Middle frontal gyrus (tissue), 1 donor: ENCODE results near the gene SLC38A4.
"Not testable (repeated sequence)": the region's sequence is repeated elsewhere in the genome, so short reads cannot be mapped to it uniquely, and the experiment has no call there.

Experiments
- DNase-seq: peaks from one replicate; pipeline ENCODE4 v3.0.0-alpha.2; 2015; ENCODE audit warnings: low spot score; ENCODE audit errors: extremely low spot score

Gene SLC38A4

DNA sequence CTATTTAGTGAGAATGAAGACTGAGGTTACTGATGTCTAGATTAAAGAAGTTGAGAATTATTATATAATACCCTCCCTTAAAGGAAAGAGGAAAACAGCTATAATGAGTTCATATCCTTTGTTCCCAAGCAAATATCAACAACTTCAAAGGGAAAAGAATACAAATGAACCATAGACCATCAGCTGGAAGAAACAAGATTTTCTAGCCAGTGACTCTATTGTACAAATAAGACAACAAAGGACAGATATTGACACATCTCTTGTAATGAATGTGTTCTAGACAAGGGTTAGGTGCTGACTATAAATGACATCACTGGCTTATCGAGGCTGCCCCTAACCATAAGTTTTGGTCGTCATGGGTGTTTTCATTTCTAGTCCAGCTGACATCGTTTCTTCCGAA, 48.2 kb downstream of the SLC38A4 start:
- no peak for DNase-seq

DNA sequence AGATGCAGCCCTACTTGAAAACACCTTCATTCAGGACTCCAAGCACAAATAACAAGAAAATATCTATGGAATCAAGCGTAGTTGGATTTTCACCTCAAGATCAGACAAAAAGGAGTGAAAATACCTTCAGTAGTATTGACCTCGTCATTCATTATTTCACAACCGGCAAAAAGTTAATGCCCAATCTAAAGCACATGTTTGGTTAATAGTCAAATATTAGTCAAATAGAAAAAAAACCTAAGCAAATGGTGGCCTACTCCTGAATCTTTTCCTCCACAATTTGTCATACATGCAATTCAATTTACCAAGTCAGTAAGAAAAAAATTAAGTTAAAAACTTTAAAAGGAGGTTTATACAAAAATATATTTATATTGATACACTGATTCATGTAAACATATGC, 50.0 kb downstream of the SLC38A4 start:
- no peak for DNase-seq

- DNase-seq: no peak
Measured at GRCh38 chr12:46774322-46774633, 51.5 kb downstream of the SLC38A4 start.

GRCh38 chr12:46773586-46774321, 52.0 kb downstream of the SLC38A4 start:
- no peak for DNase-seq

- no peak for DNase-seq
Measured at GRCh38 chr12:46771268-46771827, 54.4 kb downstream of the SLC38A4 start.

- DNase-seq: no peak
Measured at GRCh38 chr12:46770501-46771183, 55.2 kb downstream of the SLC38A4 start.

- DNase-seq: no peak
Measured at GRCh38 chr12:46764005-46764404, 61.8 kb downstream of the SLC38A4 start.

DNA sequence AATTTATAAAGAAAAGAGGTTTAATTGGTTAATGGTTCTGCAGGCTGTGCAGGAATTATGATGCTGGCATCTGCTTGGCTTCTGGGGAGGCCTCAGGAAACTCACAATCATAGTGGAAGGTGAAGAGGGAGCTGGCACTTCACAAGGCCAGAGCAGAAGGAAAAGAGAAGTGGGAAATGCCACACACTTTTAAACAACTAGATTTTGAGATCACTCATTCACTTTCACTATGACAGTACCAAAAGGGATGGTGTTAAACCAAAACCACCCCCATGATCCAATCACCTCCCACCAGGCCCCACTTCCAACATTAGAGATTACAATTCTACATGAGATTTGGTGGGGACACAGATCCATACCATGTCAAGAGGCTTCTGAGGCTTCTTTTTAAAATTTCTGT, 62.6 kb downstream of the SLC38A4 start:
- DNase-seq: no peak

DNA sequence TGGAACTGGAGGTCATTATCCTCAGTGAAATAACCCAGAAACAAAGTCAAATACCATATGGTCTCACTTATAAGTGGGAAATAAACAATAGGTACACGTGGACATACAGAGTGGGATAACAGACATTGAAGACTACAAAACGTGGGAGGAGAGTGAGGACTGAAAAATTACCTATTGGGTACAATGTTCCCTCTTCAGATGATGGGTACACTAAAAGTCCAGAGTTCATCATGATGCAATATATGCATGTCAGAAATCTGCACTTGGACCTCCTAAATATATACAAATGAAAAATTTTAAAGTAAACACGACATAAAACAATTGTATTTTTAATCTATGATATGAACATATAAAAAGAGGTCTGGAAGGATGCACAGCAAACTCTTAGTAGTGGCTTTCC, 71.2 kb downstream of the SLC38A4 start:
- no peak for DNase-seq

DNA sequence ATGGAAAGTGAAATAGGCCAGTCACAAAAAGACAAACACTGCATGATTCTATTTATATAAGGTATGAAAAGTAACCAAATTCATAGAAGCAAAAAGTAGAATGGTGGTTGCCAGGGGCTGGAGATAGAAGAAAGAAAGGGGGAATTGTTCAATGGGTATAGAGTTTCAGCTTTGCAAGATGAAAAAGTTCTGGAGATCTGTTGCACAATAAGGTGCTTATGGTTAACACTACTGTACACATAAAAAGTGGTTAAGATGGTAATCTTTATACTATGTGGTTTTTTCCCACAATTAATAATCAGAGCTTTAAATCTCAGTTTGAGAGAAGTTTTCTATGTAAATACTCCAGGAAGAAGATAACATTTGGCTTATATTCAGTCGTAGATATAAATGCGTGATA, 73.4 kb downstream of the SLC38A4 start:
- DNase-seq: no peak

DNA sequence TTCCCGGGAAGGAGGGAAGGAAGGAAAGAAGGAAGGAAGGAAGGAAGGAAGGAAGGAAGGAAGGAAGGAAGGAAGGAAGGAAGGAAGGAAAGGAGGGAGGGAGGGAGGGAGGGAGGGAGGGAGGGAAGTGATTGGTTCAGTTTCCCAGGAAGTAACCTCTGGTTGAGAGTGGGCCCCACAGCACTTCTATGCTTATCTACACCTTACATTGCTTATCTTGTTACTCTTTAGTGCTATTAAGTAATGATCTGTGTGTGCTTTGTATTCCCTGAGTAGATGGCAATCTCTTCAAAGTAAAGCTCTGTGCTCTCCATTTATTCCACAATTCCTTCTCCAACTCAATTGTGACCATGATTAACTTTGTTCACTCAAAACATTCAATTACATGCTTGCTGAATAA, 74.6 kb downstream of the SLC38A4 start:
- DNase-seq: no peak

DNA sequence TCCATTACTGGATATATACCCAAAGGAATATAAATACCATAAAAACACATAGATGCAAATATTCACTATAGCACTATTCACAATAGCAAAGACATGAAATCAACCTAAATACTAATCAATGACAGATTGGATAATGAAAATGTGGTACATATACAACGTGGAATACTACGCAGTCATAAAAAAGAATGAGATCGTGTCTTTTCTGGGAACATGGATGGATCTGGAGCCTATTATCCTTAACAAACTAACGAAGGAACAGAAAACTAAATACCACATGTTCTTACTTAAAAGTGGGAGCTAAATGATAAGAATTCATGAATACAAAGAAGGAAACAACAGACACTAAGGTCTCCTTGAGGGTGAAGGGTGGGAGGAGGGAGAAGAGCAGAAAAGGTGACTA, 76.5 kb downstream of the SLC38A4 start:
- DNase-seq: no peak

GRCh38 chr12:46744283-46744682, 81.5 kb downstream of the SLC38A4 start:
- DNase-seq: no peak

DNA sequence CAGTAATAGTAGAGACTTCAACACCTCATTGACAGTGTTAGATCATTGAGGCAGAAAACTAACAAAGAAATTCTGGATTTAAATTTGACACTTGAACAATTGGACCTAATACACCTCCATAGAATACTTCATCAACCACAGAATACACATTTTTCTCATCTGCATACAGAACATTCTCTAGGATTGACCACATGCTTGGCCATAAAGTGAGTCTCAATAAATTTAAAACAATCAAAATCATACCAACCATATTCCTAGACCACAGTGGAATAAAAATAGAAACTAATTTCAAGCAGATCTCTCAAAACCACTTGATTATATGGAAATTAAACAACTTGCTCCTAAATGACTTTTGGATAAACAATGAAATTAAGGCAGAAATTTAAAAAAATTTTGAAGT, 82.3 kb downstream of the SLC38A4 start:
- no peak for DNase-seq

DNA sequence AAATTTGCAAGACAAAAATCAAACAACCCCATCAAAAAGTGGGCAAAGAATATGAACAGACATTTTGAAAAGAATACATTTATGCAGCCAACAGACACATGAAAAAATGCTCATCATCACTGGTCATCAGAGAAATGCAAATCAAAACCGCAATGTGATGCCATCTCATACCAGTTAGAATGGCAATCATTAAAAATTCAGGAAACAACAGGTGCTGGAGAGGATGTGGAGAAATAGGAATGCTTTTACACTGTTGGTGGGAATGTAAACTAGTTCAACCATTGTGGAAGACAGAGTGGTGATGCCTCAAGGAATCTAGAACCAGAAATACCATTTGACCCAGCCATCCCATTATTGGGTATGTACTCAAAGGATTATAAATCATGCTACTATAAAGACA, 83.5 kb downstream of the SLC38A4 start:
- not testable (repeated sequence) for DNase-seq

DNA sequence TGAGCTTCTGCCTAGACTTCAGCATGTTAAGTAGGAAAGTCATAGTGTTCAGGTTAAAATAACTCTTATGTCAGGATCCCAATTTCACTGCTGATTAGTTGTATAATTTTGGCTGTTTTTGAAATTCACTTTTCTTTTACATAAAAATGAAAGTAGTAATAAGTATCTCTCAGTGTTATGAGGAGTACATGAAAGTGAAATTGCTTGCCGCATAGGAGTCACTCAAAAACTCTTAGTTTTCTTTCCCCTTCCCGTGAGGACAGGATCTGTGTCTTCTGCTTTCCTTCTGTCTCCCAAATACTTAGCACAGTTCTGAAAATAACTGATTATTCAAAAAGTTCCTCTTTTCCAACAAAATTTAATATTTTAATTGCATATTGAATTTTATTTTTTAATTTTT, 100.5 kb downstream of the SLC38A4 start:
- DNase-seq: no peak

DNA sequence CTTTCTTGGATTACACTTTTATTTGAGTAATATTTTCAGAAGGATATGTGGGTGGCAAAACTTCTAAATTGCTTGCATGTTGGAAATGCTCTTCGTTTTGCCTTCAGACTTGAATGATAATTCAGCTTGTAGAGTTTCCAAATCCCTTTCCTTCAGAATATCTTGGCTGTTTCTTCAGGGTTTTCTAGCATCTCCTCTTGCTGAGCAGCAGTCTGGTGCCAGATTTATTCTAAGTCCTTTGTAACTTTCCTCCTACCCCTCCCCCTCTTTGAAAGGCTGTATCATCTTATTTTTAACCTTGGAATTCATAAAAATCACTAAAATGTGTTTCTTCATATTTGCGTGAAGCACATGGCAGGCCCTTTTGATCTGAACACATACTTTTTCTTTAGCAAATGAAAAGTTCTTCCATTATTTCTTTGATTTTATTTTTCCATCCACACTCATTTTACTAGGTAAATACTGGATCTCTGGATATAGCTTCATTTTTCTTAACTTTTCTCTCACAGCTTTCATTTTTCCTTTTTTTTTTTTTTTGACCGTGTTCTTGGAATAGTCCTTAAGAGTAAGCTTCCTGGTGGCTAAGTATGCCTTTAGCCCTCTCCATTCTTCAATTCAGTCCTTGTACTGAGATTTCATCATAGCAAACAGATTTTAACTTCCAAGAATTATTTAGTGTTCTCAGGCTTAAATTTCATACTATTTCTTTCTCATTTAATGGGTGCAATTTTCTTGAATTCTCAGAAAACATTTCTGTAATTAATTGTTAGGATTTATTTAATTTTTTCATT, 102.0 kb downstream of the SLC38A4 start:
- no peak for DNase-seq

GRCh38 chr12:46722394-46723185, 103.2 kb downstream of the SLC38A4 start:
- no peak for DNase-seq

DNA sequence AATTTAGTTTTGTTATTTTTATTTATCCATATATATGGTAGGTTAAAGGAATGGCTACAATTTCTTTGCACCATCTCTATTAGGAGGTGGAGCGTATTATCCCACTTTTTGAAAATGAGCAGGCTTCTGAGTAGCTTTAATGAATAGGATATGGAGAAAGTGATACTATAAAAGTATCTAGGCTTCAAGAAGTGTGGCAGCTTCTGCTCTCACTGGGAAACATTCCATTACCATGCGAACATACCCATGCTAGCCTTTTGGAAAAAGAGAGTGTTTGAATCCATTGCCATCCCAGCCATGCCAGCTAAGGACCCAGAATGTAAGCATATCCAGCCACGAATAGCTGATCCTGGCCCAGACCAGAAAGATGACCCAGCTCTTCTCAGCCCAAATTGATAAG, 107.3 kb downstream of the SLC38A4 start:
- DNase-seq: no peak

- no peak for DNase-seq
Measured at GRCh38 chr12:46717868-46718267, 107.9 kb downstream of the SLC38A4 start.

DNA sequence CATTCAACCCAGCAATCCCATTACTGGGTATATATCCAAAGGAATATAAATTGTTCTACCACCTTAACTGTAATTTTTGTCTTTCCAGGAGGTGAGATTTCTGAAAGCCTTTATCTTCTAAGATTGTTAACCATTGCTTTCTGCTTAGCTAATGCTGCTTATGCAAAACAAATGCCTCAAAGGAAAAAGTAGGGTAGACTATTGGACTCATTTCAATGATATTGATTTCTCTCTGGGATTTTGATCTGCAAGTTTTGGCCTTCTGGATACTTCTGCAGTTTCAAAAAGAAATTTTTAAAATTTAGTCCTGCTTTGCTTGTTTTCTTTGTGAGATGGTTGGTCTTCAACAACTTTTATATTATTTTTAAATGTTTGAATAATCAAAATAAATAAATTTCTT, 108.6 kb downstream of the SLC38A4 start:
- DNase-seq: no peak
